ENCODE results near the gene STK32B. TPM values are rescaled to one million over a fixed set of nuclear protein-coding genes. Genes with fewer than 3 reads are reported as not detected.

The STK32B gene
- total RNA-seq, 4 donors from 2014 or later, result 0.39 to 2.7 (median 2.4) TPM

GRCh38 chr4:5256421-5256820 is 205.1 kb downstream of the STK32B start:
- no peak for DNase-seq (ENCODE audit: low spot score in 2 of 2)
- H3K27me3 ChIP-seq, result no peaks in the 10 kb centered on the region
- H3K4me1 ChIP-seq, result no peaks in the 10 kb centered on the region
- WGBS, 2 donors, result 81 to 85% methylated on average over 4 of the region's 4 CpGs
- H3K27ac ChIP-seq, result no peak overlapping the region
- TF ChIP-seq POLR2A (IDR thresholded peaks at IDR 0.05), result no peak
- no peak for TF ChIP-seq EP300 (IDR thresholded peaks at IDR 0.05)
- no peak for TF ChIP-seq CTCF (IDR thresholded peaks at IDR 0.05)
- no peaks in the 10 kb centered on the region for H3K36me3 ChIP-seq
- H3K4me3 ChIP-seq, result no peak overlapping the region
- no peaks in the 10 kb centered on the region for H3K9me3 ChIP-seq

- WGBS, 2 donors, result 90 to 93% methylated on average over 2 of the region's 2 CpGs
- H3K36me3 ChIP-seq, result no peaks in the 10 kb centered on the region
- H3K27me3 ChIP-seq, result no peaks in the 10 kb centered on the region
- TF ChIP-seq EP300 (IDR thresholded peaks at IDR 0.05) (no peak), POLR2A (IDR thresholded peaks at IDR 0.05) (no peak), CTCF (IDR thresholded peaks at IDR 0.05) (no peak)
- H3K4me1 ChIP-seq, result no peaks in the 10 kb centered on the region
- DNase-seq (ENCODE audit: low spot score in 2 of 2), result no peak
- no peak overlapping the region for H3K27ac ChIP-seq
- no peaks in the 10 kb centered on the region for H3K9me3 ChIP-seq
- no peak overlapping the region for H3K4me3 ChIP-seq
These were observed 205.8 kb downstream of the STK32B start for GRCh38 chr4:5257086-5257485.

GRCh38 chr4:5259471-5259870 is 208.2 kb downstream of the STK32B start:
- no peak for DNase-seq (ENCODE audit: low spot score in 2 of 2)
- H3K4me1 ChIP-seq, result no peaks in the 10 kb centered on the region
- WGBS, 2 donors, result 74 to 81% methylated on average over 2 of the region's 2 CpGs
- H3K36me3 ChIP-seq, result no peaks in the 10 kb centered on the region
- no peaks in the 10 kb centered on the region for H3K27me3 ChIP-seq
- no peak overlapping the region for H3K27ac ChIP-seq
- no peaks in the 10 kb centered on the region for H3K9me3 ChIP-seq
- TF ChIP-seq CTCF (IDR thresholded peaks at IDR 0.05), result no peak
- TF ChIP-seq POLR2A (IDR thresholded peaks at IDR 0.05), result no peak
- no peak overlapping the region for H3K4me3 ChIP-seq

GRCh38 chr4:5260121-5260520 is 208.8 kb downstream of the STK32B start:
- Histone ChIP-seq H3K36me3 (no peaks in the 10 kb centered on the region), H3K4me1 (no peaks in the 10 kb centered on the region), H3K4me3 (no peak overlapping the region), H3K27me3 (no peaks in the 10 kb centered on the region), H3K9me3 (no peaks in the 10 kb centered on the region), H3K27ac (no peak overlapping the region)
- TF ChIP-seq POLR2A (IDR thresholded peaks at IDR 0.05) (no peak), EP300 (IDR thresholded peaks at IDR 0.05) (no peak), CTCF (IDR thresholded peaks at IDR 0.05) (no peak)
- WGBS, 2 donors, result 85 to 89% methylated on average over 6 of the region's 6 CpGs
- DNase-seq (ENCODE audit: low spot score in 2 of 2), result no peak

GRCh38 chr4:5261866-5262265 is 210.6 kb downstream of the STK32B start:
- H3K9me3 ChIP-seq, result no peaks in the 10 kb centered on the region
- TF ChIP-seq EP300 (IDR thresholded peaks at IDR 0.05) (no peak), POLR2A (IDR thresholded peaks at IDR 0.05) (no peak), CTCF (IDR thresholded peaks at IDR 0.05) (no peak)
- no peak overlapping the region for H3K4me3 ChIP-seq
- H3K27me3 ChIP-seq, result no peaks in the 10 kb centered on the region
- no peaks in the 10 kb centered on the region for H3K4me1 ChIP-seq
- no peak for DNase-seq (ENCODE audit: low spot score in 2 of 2)
- WGBS, 2 donors, result 77 to 86% methylated on average over 4 of the region's 4 CpGs
- H3K36me3 ChIP-seq, result no peaks in the 10 kb centered on the region
- H3K27ac ChIP-seq, result no peak overlapping the region
